KMS-11 (cell line): ENCODE results near the gene SMG5.

ENCODE experiments used
- H2AFZ ChIP-seq: fragments of 200-600 bp; sonication (generic); 2 replicates; pipeline ENCODE4 v1.6.1; 2016; ENCODE audit warnings: antibody characterized with exemption, mixed run types, low read depth
- H3K27ac ChIP-seq: fragments of 200-600 bp; sonication (generic); 2 replicates; pipeline ENCODE4 v1.6.1; 2016; ENCODE audit warnings: mild to moderate bottlenecking, mixed run types
- H3K27me3 ChIP-seq: fragments of 200-600 bp; sonication (generic); 2 replicates; pipeline ENCODE4 v1.6.1; 2017; ENCODE audit warnings: mild to moderate bottlenecking, low read depth, mixed run types, moderate library complexity; ENCODE audit not compliant: insufficient read depth
- H3K36me3 ChIP-seq: fragments of 200-600 bp; sonication (generic); 2 replicates; pipeline ENCODE4 v1.6.1; 2017; ENCODE audit warnings: mild to moderate bottlenecking, mixed run types; ENCODE audit not compliant: insufficient read depth
- H3K4me1 ChIP-seq: fragments of 200-600 bp; sonication (generic); 2 replicates; pipeline ENCODE4 v1.6.1; 2016; ENCODE audit warnings: mild to moderate bottlenecking, low read depth, mixed run types; ENCODE audit not compliant: poor library complexity, severe bottlenecking
- H3K4me2 ChIP-seq: fragments of 200-600 bp; sonication (generic); 2 replicates; pipeline ENCODE4 v1.7.0; 2016; ENCODE audit warnings: mild to moderate bottlenecking, mixed run types
- H3K4me3 ChIP-seq: fragments of 200-600 bp; sonication (generic); IDR thresholded peaks from 2 replicates; pipeline ENCODE4 v1.6.1; 2017; ENCODE audit warnings: low read depth, low read length, mixed read lengths; ENCODE audit not compliant: insufficient read depth
- H3K79me2 ChIP-seq: fragments of 200-600 bp; sonication (generic); 2 replicates; pipeline ENCODE4 v1.6.1; 2016; ENCODE audit warnings: low read depth, mixed run types; ENCODE audit not compliant: insufficient read depth
- H3K9ac ChIP-seq: fragments of 200-600 bp; sonication (generic); 2 replicates; pipeline ENCODE4 v1.6.1; 2016; ENCODE audit warnings: mild to moderate bottlenecking, mixed run types
- H4K20me1 ChIP-seq: fragments of 200-600 bp; sonication (generic); 2 replicates; pipeline ENCODE4 v1.6.1; 2016; ENCODE audit warnings: mild to moderate bottlenecking, mixed run types; ENCODE audit not compliant: insufficient read depth
- TF ChIP-seq, protein P1 (sequence below): fragments of 200-600 bp; sonication (generic); conservative IDR thresholded peaks from 2 replicates; pipeline ENCODE4 v1.6.1; 2017; ENCODE audit warnings: low read depth, mild to moderate bottlenecking, antibody characterized with exemption, low read length, moderate library complexity, mixed read lengths

Gene SMG5

DNA sequence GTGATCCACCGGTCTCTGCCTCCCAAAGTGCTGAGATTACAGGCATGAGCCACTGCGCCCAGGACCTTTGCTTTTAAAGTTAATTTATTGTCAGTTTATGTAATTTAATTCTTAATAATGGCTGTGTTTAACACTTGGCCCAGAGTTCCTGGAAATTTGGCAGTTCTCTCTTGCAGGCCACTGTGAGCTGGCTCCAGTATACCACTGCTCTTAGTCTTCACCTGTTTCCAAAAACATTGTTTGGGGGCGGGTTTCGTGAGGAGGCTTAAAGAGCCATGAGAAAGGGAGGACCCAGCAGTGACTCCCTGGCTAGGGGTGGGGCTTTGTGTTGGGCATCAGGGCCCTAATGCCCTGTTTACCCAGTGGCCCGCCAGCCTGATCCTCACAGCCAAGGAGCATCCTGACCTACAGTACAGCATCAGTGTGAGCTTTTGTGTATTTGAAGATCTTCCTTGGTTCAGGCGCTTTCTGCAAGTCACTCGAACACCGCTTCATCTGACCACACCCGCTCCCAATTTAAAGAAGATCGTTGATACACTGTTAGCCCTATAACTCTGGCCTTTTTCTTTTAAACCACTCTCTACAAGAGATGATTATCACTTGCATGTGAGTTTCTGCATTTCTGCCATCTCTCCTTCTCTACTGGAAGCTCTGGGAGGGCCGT is 52.7 kb downstream of the SMG5 start:
- Histone ChIP-seq H3K79me2 (no peaks in the 10 kb centered on the region), H3K27me3 (no peaks in the 10 kb centered on the region), H3K4me2 (no peak overlapping the region), H3K27ac (no peak overlapping the region; the same call in 1 of the 2 replicates), H3K4me3 (no peak overlapping the region), H2AFZ (no peak overlapping the region), H3K4me1 (peaks cover 84% of the 10 kb centered on the region), H3K9ac (no peak overlapping the region), H4K20me1 (no peaks in the 10 kb centered on the region), H3K36me3 (no peaks in the 10 kb centered on the region)
- TF ChIP-seq, protein P1, sequence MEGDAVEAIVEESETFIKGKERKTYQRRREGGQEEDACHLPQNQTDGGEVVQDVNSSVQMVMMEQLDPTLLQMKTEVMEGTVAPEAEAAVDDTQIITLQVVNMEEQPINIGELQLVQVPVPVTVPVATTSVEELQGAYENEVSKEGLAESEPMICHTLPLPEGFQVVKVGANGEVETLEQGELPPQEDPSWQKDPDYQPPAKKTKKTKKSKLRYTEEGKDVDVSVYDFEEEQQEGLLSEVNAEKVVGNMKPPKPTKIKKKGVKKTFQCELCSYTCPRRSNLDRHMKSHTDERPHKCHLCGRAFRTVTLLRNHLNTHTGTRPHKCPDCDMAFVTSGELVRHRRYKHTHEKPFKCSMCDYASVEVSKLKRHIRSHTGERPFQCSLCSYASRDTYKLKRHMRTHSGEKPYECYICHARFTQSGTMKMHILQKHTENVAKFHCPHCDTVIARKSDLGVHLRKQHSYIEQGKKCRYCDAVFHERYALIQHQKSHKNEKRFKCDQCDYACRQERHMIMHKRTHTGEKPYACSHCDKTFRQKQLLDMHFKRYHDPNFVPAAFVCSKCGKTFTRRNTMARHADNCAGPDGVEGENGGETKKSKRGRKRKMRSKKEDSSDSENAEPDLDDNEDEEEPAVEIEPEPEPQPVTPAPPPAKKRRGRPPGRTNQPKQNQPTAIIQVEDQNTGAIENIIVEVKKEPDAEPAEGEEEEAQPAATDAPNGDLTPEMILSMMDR = no peak

DNA sequence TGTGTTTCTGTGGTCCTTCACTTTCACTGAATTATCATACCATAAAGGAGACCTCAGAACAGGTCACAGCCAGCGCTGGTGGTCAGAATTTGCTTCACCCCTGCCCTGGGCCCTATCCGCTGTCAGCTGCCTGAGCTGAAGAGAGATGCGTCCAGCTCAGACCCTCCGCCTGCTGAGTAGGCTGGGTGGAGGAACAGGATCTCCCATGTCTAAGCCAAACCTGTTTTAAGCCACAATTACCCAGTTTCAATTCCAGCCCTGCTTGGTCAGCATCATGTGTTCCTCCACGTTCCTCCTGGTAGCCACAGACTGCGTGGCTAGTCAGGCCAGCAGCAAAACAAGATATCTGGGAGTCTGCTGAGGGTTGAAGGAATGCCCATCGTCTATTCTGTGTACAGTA is 54.1 kb downstream of the SMG5 start:
- peak overlapping the region; percentile 37 for H3K4me2 ChIP-seq
- 0 out of 2 replicates have a peak overlapping the region, but pooled peaks have one; percentile 0 for H3K9ac ChIP-seq
- no peaks in the 10 kb centered on the region for H3K27me3 ChIP-seq
- peaks cover 93% of the 10 kb centered on the region for H3K4me1 ChIP-seq
- H3K36me3 ChIP-seq = no peaks in the 10 kb centered on the region
- peak overlapping the region; percentile 58 for H3K27ac ChIP-seq
- TF ChIP-seq, protein P1 = no peak
- H3K79me2 ChIP-seq = no peaks in the 10 kb centered on the region
- H3K4me3 ChIP-seq = no peak overlapping the region
- H4K20me1 ChIP-seq = no peaks in the 10 kb centered on the region
- H2AFZ ChIP-seq = no peak overlapping the region

DNA sequence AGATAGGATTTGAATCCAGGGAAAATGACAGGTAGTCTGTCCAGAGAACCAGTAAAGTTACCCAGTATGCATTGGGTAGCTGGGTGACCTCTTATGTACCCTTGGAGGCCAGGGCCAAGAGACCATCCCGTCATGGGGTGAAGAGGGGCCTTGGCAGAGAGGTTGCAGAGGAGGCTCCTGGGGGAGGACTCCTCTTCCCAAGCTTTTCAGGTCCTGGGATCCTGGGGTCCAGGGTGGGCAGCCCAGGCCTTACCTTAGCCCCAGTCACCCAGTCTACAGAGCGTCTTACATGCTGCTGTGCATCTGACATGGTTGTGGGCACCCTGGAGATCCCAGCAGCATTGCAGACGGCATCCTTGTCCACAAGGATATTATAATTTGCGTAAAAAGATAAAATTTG is 55.8 kb downstream of the SMG5 start:
- Histone ChIP-seq H3K79me2 (no peaks in the 10 kb centered on the region), H3K27ac (peak overlapping the region; percentile 49), H2AFZ (no peak overlapping the region), H3K4me2 (peak overlapping the region; percentile 50), H3K36me3 (no peaks in the 10 kb centered on the region), H4K20me1 (no peaks in the 10 kb centered on the region), H3K27me3 (no peaks in the 10 kb centered on the region), H3K9ac (peak overlapping the region; percentile 0; the same call in 1 of the 2 replicates), H3K4me3 (peak overlapping the region; percentile 71), H3K4me1 (peaks cover 95% of the 10 kb centered on the region)
- TF ChIP-seq, protein P1 = no peak

GRCh38 chr1:156226116-156226538 is 56.5 kb downstream of the SMG5 start:
- Histone ChIP-seq H4K20me1 (no peaks in the 10 kb centered on the region), H3K79me2 (no peaks in the 10 kb centered on the region), H3K4me3 (peak overlapping the region; percentile 71), H3K4me2 (peak overlapping the region; percentile 50), H2AFZ (no peak overlapping the region), H3K36me3 (no peaks in the 10 kb centered on the region), H3K4me1 (peaks cover 96% of the 10 kb centered on the region), H3K27ac (peak overlapping the region; percentile 49), H3K9ac (peak overlapping the region; percentile 0; the same call in 1 of the 2 replicates), H3K27me3 (no peaks in the 10 kb centered on the region)
- TF ChIP-seq, protein P1 = no peak
